K562 (cell line): Measurements from ENCODE around the gene CYP2A6. TPM values are rescaled to one million over a fixed set of nuclear protein-coding genes. Genes with fewer than 3 reads are reported as not detected.

Source experiments
- ARID3B ChIP-seq: fragments of 250-450 bp; sonication (Bioruptor Pico); IDR thresholded peaks from 2 replicates; pipeline ENCODE4 v1.4.0; 2020; ENCODE audit warnings: borderline replicate concordance
- CEBPG ChIP-seq, 3 experiments: fragments of 200-800 bp in 1 of 3; sonication (Bioruptor generic) in 1 of 3; sonication (generic) in 1 of 3; formaldehyde crosslinking in 1 of 3; IDR thresholded peaks in 2 of 3; conservative IDR thresholded peaks in 1 of 3; 2 replicates each; pipeline versions ENCODE4 v1.6.1 to v1.8.0; 2016 to 2022; ENCODE audit warnings: missing compliant biosample characterization in 2 of 3, missing genetic modification characterization in 2 of 3, mild to moderate bottlenecking in 1 of 3, missing genetic modification reagents in 1 of 3
- ETV1 ChIP-seq: fragments of 450-650 bp; conservative IDR thresholded peaks from 2 replicates; pipeline ENCODE4 v1.6.1; 2016; ENCODE audit warnings: missing genetic modification characterization, control low read depth, low read depth, missing compliant biosample characterization
- EWSR1 ChIP-seq: fragments of 450-650 bp; IDR thresholded peaks from 2 replicates; pipeline ENCODE4 v1.6.1; 2018; ENCODE audit warnings: borderline replicate concordance, mild to moderate bottlenecking, low read depth, moderate library complexity; ENCODE audit not compliant: partially characterized antibody
- FOS ChIP-seq: IDR thresholded peaks from 3 replicates; pipeline ENCODE4 v1.6.1; 2011; ENCODE audit not compliant: insufficient read length; ENCODE audit errors: extremely low read depth
- FOXP4 ChIP-seq: sonication (generic); formaldehyde crosslinking; IDR thresholded peaks from 2 replicates; pipeline ENCODE4 v1.8.0; 2022; ENCODE audit warnings: mild to moderate bottlenecking, missing genetic modification reagents, borderline replicate concordance
- KAT7 ChIP-seq: sonication (generic); formaldehyde crosslinking; IDR thresholded peaks from 2 replicates; pipeline ENCODE4 v1.8.0; 2022; ENCODE audit warnings: missing genetic modification reagents, mild to moderate bottlenecking, borderline replicate concordance
- MEF2A ChIP-seq: IDR thresholded peaks from 2 replicates; pipeline ENCODE4 v1.6.1; 2011; ENCODE audit warnings: low read depth, mild to moderate bottlenecking, low read length, moderate library complexity; ENCODE audit not compliant: control insufficient read depth
- MTA2 ChIP-seq: fragments of 450-650 bp; IDR thresholded peaks from 2 replicates; pipeline ENCODE4 v1.6.1; 2016; ENCODE audit warnings: low read depth
- MTA3 ChIP-seq: fragments of 450-650 bp; formaldehyde crosslinking; IDR thresholded peaks from 2 replicates; pipeline ENCODE4 v1.6.1; 2017; ENCODE audit warnings: mild to moderate bottlenecking, borderline replicate concordance
- NBN ChIP-seq: fragments of 450-650 bp; IDR thresholded peaks from 2 replicates; pipeline ENCODE4 v1.6.1; 2016; ENCODE audit warnings: low read depth, mild to moderate bottlenecking
- NCOA4 ChIP-seq: fragments of 450-650 bp; IDR thresholded peaks from 2 replicates; pipeline ENCODE4 v1.6.1; 2018; ENCODE audit warnings: mild to moderate bottlenecking; ENCODE audit not compliant: partially characterized antibody
- PCBP2 ChIP-seq: fragments of 200-400 bp; formaldehyde crosslinking; IDR thresholded peaks from 2 replicates; pipeline ENCODE4 v1.6.1; 2018; ENCODE audit warnings: low read length, low read depth, mild to moderate bottlenecking, moderate library complexity; ENCODE audit not compliant: poor library complexity, severe bottlenecking
- POLR2H ChIP-seq: IDR thresholded peaks from 2 replicates; pipeline ENCODE4 v1.6.1; 2016; ENCODE audit warnings: missing genetic modification characterization, low read depth, mild to moderate bottlenecking, control low read depth, missing compliant biosample characterization, moderate library complexity
- PTBP1 ChIP-seq: fragments of 200-400 bp; formaldehyde crosslinking; IDR thresholded peaks from 2 replicates; pipeline ENCODE4 v1.6.1; 2017; ENCODE audit warnings: low read depth, low read length
- SMC3 ChIP-seq: conservative IDR thresholded peaks from 2 replicates; pipeline ENCODE4 v1.6.1; 2011; ENCODE audit warnings: low read depth, low read length, improper control_type of control experiment; ENCODE audit not compliant: insufficient read depth
- SPI1 ChIP-seq: IDR thresholded peaks from 2 replicates; pipeline ENCODE4 v1.6.1; 2011; ENCODE audit warnings: low read depth, low read length, control low read depth, borderline replicate concordance
- STAG1 ChIP-seq: sonication (generic); formaldehyde crosslinking; IDR thresholded peaks from 2 replicates; pipeline ENCODE4 v1.5.0; 2020; ENCODE audit warnings: missing genetic modification reagents, borderline replicate concordance
- ZFP1 ChIP-seq: fragments of 450-650 bp; formaldehyde crosslinking; IDR thresholded peaks from 2 replicates; pipeline ENCODE4 v1.4.0; 2020; ENCODE audit warnings: mild to moderate bottlenecking, mixed read lengths
- ZNF253 ChIP-seq: fragments of 250-450 bp; sonication (Bioruptor Pico); conservative IDR thresholded peaks from 2 replicates; pipeline ENCODE4 v1.6.1; 2021; ENCODE audit warnings: mild to moderate bottlenecking
- ZNF717 ChIP-seq: fragments of 250-450 bp; sonication (Bioruptor Pico); IDR thresholded peaks from 2 replicates; pipeline ENCODE4 v1.5.0; 2021
- polyA plus RNA-seq, 8 experiments: library from polyadenylated mRNA; depleted of rRNA in 4 of 8; stranded (reverse) in 5 of 8; unstranded in 3 of 8; fragments of >200 nt; fragmentation: Nextera tagmentation in 2 of 8; fragmentation: Illumina TruSeq in 1 of 8; extraction: Ambion mirVana in 2 of 8; extraction: Trizol in 1 of 8; gene quantifications; 2 replicates each; pipeline versions ENCODE4 v1.2.1 to v1.2.3, GENCODE V29; 2011 to 2014; ENCODE audit warnings: inconsistent platforms in 1 of 8, missing spikeins in 1 of 8
- total RNA-seq, 7 experiments: library from RNA; depleted of rRNA in 6 of 7; stranded (reverse); fragments of >200 nt in 6 of 7; fragmentation: Illumina TruSeq in 2 of 7; extraction: Trizol in 2 of 7; gene quantifications; 2 replicates each; pipeline versions ENCODE4 v1.2.1 to v1.2.3, GENCODE V29; 2011 to 2021; ENCODE audit warnings: low replicate concordance in 1 of 7
- TF ChIP-seq, protein P1 (sequence below): conservative IDR thresholded peaks from 2 replicates; pipeline ENCODE4 v1.6.1; 2011; ENCODE audit warnings: low read depth, mild to moderate bottlenecking, low read length; ENCODE audit not compliant: control insufficient read depth

The CYP2A6 gene
- total and polyA plus RNA-seq, 9 of the 15 experiments (the other 6 are each of a cell fraction or from before 2014, with no cell fraction given), result 0.31 TPM; not detected in 8

- no peak for TF ChIP-seq EWSR1
- peak; percentile 59; the same call in 1 of the 2 replicates for TF ChIP-seq SPI1
- 0 out of 2 replicates have a peak, but pooled peaks have one; percentile 20 for TF ChIP-seq MTA3
- TF ChIP-seq FOS, result no peak
- TF ChIP-seq ZNF717 (CRISPR knock-in tag), result no peak
- TF ChIP-seq POLR2H (tag), result no peak
- TF ChIP-seq KAT7 (CRISPR knock-in tag), result no peak
- 0 out of 2 replicates have a peak, but pooled peaks have one; percentile 55 for TF ChIP-seq PTBP1
- TF ChIP-seq, protein P1, sequence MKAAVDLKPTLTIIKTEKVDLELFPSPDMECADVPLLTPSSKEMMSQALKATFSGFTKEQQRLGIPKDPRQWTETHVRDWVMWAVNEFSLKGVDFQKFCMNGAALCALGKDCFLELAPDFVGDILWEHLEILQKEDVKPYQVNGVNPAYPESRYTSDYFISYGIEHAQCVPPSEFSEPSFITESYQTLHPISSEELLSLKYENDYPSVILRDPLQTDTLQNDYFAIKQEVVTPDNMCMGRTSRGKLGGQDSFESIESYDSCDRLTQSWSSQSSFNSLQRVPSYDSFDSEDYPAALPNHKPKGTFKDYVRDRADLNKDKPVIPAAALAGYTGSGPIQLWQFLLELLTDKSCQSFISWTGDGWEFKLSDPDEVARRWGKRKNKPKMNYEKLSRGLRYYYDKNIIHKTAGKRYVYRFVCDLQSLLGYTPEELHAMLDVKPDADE, result no peak
- TF ChIP-seq ZFP1 (CRISPR knock-in tag), result no peak
- TF ChIP-seq PCBP2, result no peak
- TF ChIP-seq ZNF253 (CRISPR knock-in tag), result no peak
- TF ChIP-seq CEBPG (CRISPR knock-in tag; IDR thresholded peaks at IDR 0.05), result no peak
- TF ChIP-seq CEBPG (tag; conservative IDR thresholded peaks at IDR 0.05 in 1 of 2, IDR thresholded peaks at IDR 0.05 in 1 of 2), result no peak
- no peak for TF ChIP-seq SMC3
- no peak for TF ChIP-seq MEF2A
- TF ChIP-seq STAG1, result no peak
- TF ChIP-seq FOXP4 (CRISPR knock-in tag), result no peak
- TF ChIP-seq ARID3B (CRISPR knock-in tag), result no peak
- TF ChIP-seq NCOA4, result no peak
- TF ChIP-seq ETV1 (tag), result peak; percentile 22; the same call in 1 of the 2 replicates
- no peak for TF ChIP-seq NBN
- no peak for TF ChIP-seq MTA2
These were observed 22.6 kb downstream of the CYP2A6 start (continued) for GRCh38 chr19:40827386-40828247.
